NT2/D1 (cell line): Measurements from ENCODE around the gene KCNK17.

Source experiments
- SUZ12 ChIP-seq: IDR thresholded peaks from 2 replicates; pipeline ENCODE4 v1.6.1; 2011; ENCODE audit not compliant: insufficient read length, insufficient read depth; ENCODE audit errors: extremely low read depth
- YY1 ChIP-seq: IDR thresholded peaks from 2 replicates; pipeline ENCODE4 v1.6.1; 2011; ENCODE audit not compliant: insufficient read length, insufficient read depth
- ZNF274 ChIP-seq: IDR thresholded peaks from 2 replicates; pipeline ENCODE4 v1.6.1; 2011; ENCODE audit warnings: mild to moderate bottlenecking, low read depth, low read length

DNA sequence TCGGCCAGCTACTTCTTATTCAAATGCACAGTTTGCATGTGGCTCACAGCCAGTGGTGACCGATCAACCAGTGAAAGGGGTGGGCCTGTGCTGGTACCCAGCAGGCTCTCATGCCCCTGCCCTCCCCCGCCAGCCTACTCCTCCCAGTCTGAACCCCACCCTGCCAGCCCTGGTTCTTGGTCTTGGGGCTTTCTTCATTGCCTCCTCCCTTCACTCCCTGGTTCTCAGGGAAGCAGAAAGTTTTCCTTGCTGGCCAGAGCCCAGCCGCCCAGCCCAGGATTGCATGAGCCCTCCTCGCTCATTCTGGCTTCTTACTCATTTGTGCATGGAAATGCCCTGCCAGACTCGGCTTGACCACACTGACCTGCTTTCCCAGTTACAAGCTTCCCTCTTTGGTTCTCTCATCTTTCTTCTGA lies 40.8 kb downstream of the KCNK17 start:
- TF ChIP-seq YY1 (no peak), SUZ12 (no peak), ZNF274 (no peak)
